HCT116 (cell line): ENCODE data around the gene PRDX3. TPM values are rescaled to one million over a fixed set of nuclear protein-coding genes. Genes with fewer than 3 reads are reported as not detected.

Experiments
- ATAC-seq: fragments of 200-7000 bp; cut with Tn5 transposase; 2 replicates; pipeline ENCODE4 v1.9.1; 2020; ENCODE audit warnings: mild to moderate bottlenecking, moderate library complexity
- BruUV-seq: library from RNA; stranded (reverse); fragments of 400-500 nt; replicated peaks from 2 replicates; lab custom pipeline; 2021; lab: Mats Ljungman, UMichigan
- CTCF ChIA-PET: fragments of 300-600 bp; sonication (Branson Sonifier 250); formaldehyde crosslinking; loops from one replicate; lab custom pipeline; 2021; ENCODE audit warnings: antibody characterized with exemption; lab: Charles Lee
- POLR2A ChIA-PET: fragments of 300-600, 350-600 bp; sonication (Branson Sonifier 250); formaldehyde crosslinking; loops from one replicate; lab custom pipeline; 2021; ENCODE audit warnings: antibody characterized with exemption; lab: Charles Lee
- RAD21 ChIA-PET, 2 experiments: fragments of 300-600 bp; sonication (Branson Sonifier 250); formaldehyde crosslinking; loops; one replicate each; lab custom pipeline; 2023; ENCODE audit warnings: low total read pairs in 2 of 2; ENCODE audit not compliant: uncharacterized antibody in 2 of 2, unreplicated experiment in 2 of 2, low non-redundant PET in 1 of 2; lab: Charles Lee
- DNase-seq: peaks from one replicate; pipeline ENCODE4 v3.0.0-alpha.2; 2010; ENCODE audit warnings: low read depth, low spot score
- H2AFZ ChIP-seq: fragments of 200-600 bp; shearing (Covaris generic), sonication (generic); 2 replicates; pipeline ENCODE4 v1.6.1; 2017; ENCODE audit warnings: low read depth, mixed run types, mixed read lengths, antibody characterized with exemption, low read length; ENCODE audit not compliant: poor library complexity, severe bottlenecking
- H3K27ac ChIP-seq: 2 replicates; pipeline ENCODE4 v1.5.1; 2012; ENCODE audit warnings: low read depth, low read length
- H3K27me3 ChIP-seq: fragments of 200-600 bp; sonication (generic); 2 replicates; pipeline ENCODE4 v1.6.1; 2016; ENCODE audit warnings: mixed run types, low read length, mixed read lengths; ENCODE audit not compliant: insufficient read depth
- H3K36me3 ChIP-seq, 2 experiments: fragments of 200-500 bp in 1 of 2; fragments of 200-600 bp in 1 of 2; sonication (Bioruptor generic) in 1 of 2; sonication (generic) in 1 of 2; 2 replicates each; pipeline versions ENCODE4 v1.5.1 to v1.6.1; 2014 to 2016; ENCODE audit warnings: low read length in 2 of 2, inconsistent platforms in 1 of 2, mixed read lengths in 1 of 2, mixed run types in 1 of 2; ENCODE audit not compliant: insufficient read depth in 2 of 2, control insufficient read depth in 1 of 2
- H3K4me1 ChIP-seq, 2 experiments: fragments of 200-600 bp in 1 of 2; sonication (generic) in 1 of 2; 2 replicates each; pipeline versions ENCODE4 v1.5.1 to v1.6.1; 2012 to 2017; ENCODE audit warnings: low read length in 2 of 2, inconsistent platforms in 1 of 2, mild to moderate bottlenecking in 1 of 2, mixed read lengths in 1 of 2, mixed run types in 1 of 2, moderate library complexity in 1 of 2; ENCODE audit not compliant: insufficient read depth in 2 of 2, control insufficient read depth in 1 of 2
- H3K4me2 ChIP-seq: fragments of 200-600 bp; sonication (generic); 2 replicates; pipeline ENCODE4 v1.6.1; 2017; ENCODE audit warnings: mixed run types, low read length, mixed read lengths
- H3K4me3 ChIP-seq, 2 experiments: fragments of 200-600 bp in 1 of 2; sonication (generic) in 1 of 2; replicated peaks in 1 of 2; 2 replicates each; pipeline ENCODE4 v1.5.1; 2011 to 2016; ENCODE audit warnings: low read length in 2 of 2, control low read depth in 1 of 2, low read depth in 1 of 2, mild to moderate bottlenecking in 1 of 2, mixed read lengths in 1 of 2, mixed run types in 1 of 2
- H3K79me2 ChIP-seq: fragments of 200-600 bp; sonication (generic); 2 replicates; pipeline ENCODE4 v1.6.1; 2017; ENCODE audit warnings: mild to moderate bottlenecking, mixed run types, low read length, moderate library complexity, mixed read lengths; ENCODE audit not compliant: insufficient read depth
- H3K9ac ChIP-seq: fragments of 200-600 bp; sonication (generic); 2 replicates; pipeline ENCODE4 v1.6.1; 2016; ENCODE audit warnings: low read length, mixed read lengths
- H3K9me2 ChIP-seq: fragments of 200-600 bp; sonication (generic), shearing (Covaris generic); 2 replicates; pipeline ENCODE4 v1.6.1; 2017; ENCODE audit warnings: mixed run types, mild to moderate bottlenecking, moderate library complexity; ENCODE audit not compliant: insufficient read depth
- H3K9me3 ChIP-seq, 2 experiments: fragments of 200-500 bp in 1 of 2; fragments of 200-600 bp in 1 of 2; sonication (Bioruptor generic) in 1 of 2; sonication (generic) in 1 of 2; 2 replicates each; pipeline ENCODE4 v1.6.1; 2014 to 2017; ENCODE audit warnings: low read length in 2 of 2, mixed read lengths in 2 of 2, inconsistent platforms in 1 of 2, low read depth in 1 of 2, mild to moderate bottlenecking in 1 of 2, mixed run types in 1 of 2, moderate library complexity in 1 of 2; ENCODE audit not compliant: control insufficient read depth in 1 of 2, insufficient read depth in 1 of 2
- H4K20me1 ChIP-seq: fragments of 200-600 bp; sonication (generic), shearing (Covaris generic); 2 replicates; pipeline ENCODE4 v1.6.1; 2017; ENCODE audit warnings: mixed run types, mild to moderate bottlenecking, moderate library complexity; ENCODE audit not compliant: insufficient read depth
- CEBPB ChIP-seq: IDR thresholded peaks from 2 replicates; pipeline ENCODE4 v1.6.1; 2012; ENCODE audit warnings: low read depth
- EGR1 ChIP-seq: IDR thresholded peaks from 2 replicates; pipeline ENCODE4 v1.6.1; 2012; ENCODE audit warnings: low read depth
- EZH2 ChIP-seq: fragments of 200-600 bp; sonication (generic); IDR thresholded peaks from 2 replicates; pipeline ENCODE4 v1.6.1; 2017; ENCODE audit warnings: antibody characterized with exemption, mixed run types
- EZH2phosphoT487 ChIP-seq: fragments of 200-600 bp; IDR thresholded peaks from 2 replicates; pipeline ENCODE4 v1.6.1; 2018; ENCODE audit warnings: antibody characterized with exemption, borderline replicate concordance
- FOSL1 ChIP-seq: IDR thresholded peaks from 2 replicates; pipeline ENCODE4 v1.6.1; 2012; ENCODE audit warnings: low read depth
- JUND ChIP-seq: IDR thresholded peaks from 2 replicates; pipeline ENCODE4 v1.6.1; 2012
- POLR2A ChIP-seq: IDR thresholded peaks from 2 replicates; pipeline ENCODE4 v1.7.0; 2011; ENCODE audit warnings: borderline replicate concordance; ENCODE audit not compliant: insufficient read depth, insufficient read length; ENCODE audit errors: extremely low read depth
- POLR2AphosphoS5 ChIP-seq: IDR thresholded peaks from 2 replicates; pipeline ENCODE4 v1.6.1; 2011; ENCODE audit warnings: mild to moderate bottlenecking, low read depth, low read length, moderate library complexity
- RAD21 ChIP-seq: IDR thresholded peaks from 2 replicates; pipeline ENCODE4 v1.6.1; 2012; ENCODE audit warnings: low read depth, mild to moderate bottlenecking
- SIN3A ChIP-seq: IDR thresholded peaks from 2 replicates; pipeline ENCODE4 v1.6.1; 2012; ENCODE audit warnings: low read depth
- SP1 ChIP-seq: IDR thresholded peaks from 2 replicates; pipeline ENCODE4 v1.6.1; 2012; ENCODE audit warnings: low read depth
- TCF7L2 ChIP-seq: IDR thresholded peaks from 2 replicates; pipeline ENCODE4 v1.7.0; 2011; ENCODE audit warnings: borderline replicate concordance, inconsistent platforms; ENCODE audit not compliant: insufficient read depth, insufficient read length; ENCODE audit errors: extremely low read depth
- YY1 ChIP-seq: IDR thresholded peaks from 2 replicates; pipeline ENCODE4 v1.6.1; 2011; ENCODE audit warnings: low read length, low read depth, moderate library complexity, mild to moderate bottlenecking; ENCODE audit not compliant: insufficient replicate concordance; ENCODE audit errors: extremely low read depth
- ZFX ChIP-seq: fragments of 450-650 bp; IDR thresholded peaks from 2 replicates; pipeline ENCODE4 v1.6.1; 2017
- intact Hi-C: fragments of 100-400 bp; cut with micrococcal nuclease; formaldehyde crosslinking; loops from 2 replicates; pipeline ENCODE4 v1.10.0; 2022
- total RNA-seq: library from RNA; stranded (reverse); gene quantifications from one replicate; pipeline ENCODE4 v1.2.1, GENCODE V29; 2021; ENCODE audit not compliant: unreplicated experiment
- TF ChIP-seq, protein P1 (sequence below): IDR thresholded peaks from 2 replicates; pipeline ENCODE4 v1.6.1; 2012; ENCODE audit warnings: low read depth
- TF ChIP-seq, protein P2 (sequence below): IDR thresholded peaks from 2 replicates; pipeline ENCODE4 v1.6.1; 2012
- TF ChIP-seq, protein P3 (sequence below): IDR thresholded peaks from 2 replicates; pipeline ENCODE4 v1.6.1; 2012
- TF ChIP-seq, protein P4 (sequence below): IDR thresholded peaks from 2 replicates; pipeline ENCODE4 v1.6.1; 2011; ENCODE audit warnings: mild to moderate bottlenecking, low read length, moderate library complexity; ENCODE audit not compliant: insufficient replicate concordance; ENCODE audit errors: extremely low read depth

PRDX3 gene
- total RNA-seq, 1 experiment from 2014 or later, result 281 TPM

DNA sequence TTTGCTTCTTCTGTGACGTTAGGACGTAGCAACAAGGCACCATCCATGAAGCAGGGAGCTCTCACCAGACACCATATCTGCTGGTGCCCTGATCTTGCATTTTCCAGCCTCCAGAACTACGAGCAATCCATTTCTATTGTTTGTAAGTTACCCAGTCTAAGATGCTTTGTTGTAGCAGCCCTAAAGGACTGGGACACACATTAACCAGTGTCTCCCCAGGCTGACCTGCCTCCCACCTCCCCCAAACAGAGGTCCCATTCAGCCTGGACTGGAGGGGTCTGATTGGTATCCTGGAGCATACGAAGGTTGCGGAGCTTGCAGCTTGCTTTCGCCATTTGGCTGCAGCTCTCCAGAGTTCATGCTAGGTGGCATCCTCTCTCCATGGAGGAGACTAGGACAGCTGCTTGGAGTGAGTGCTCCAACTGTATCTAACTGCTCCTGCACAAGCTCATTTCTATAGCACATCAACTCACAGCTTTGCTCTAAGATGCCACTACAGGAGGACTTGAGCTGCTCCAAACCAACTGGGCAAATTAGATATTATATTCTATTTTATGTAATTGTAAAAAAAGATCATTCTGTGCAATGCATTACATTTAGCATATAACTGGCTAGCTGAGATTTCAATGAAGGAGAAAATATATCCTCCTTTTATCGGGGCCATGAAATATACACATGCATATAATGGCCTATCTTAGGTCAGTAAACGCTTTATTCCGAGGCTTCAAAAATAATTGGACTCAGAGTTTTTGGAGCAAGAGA lies 20.8 kb upstream of the PRDX3 start:
- Histone ChIP-seq H2AFZ (no peak overlapping the region), H3K9me3 (no peaks in the 10 kb centered on the region), H3K79me2 (no peaks in the 10 kb centered on the region), H3K36me3 (no peaks in the 10 kb centered on the region), H3K9me2 (no peaks in the 10 kb centered on the region), H3K4me1 (peaks cover 0 to 21% of the 10 kb centered on the region in 2 experiments; a peak in 2 of 4 replicates), H3K4me3 (no peak overlapping the region), H3K9ac (no peak overlapping the region), H4K20me1 (no peaks in the 10 kb centered on the region), H3K27ac (no peak overlapping the region), H3K4me2 (peak overlapping the region; percentile 20; the same call in 1 of the 2 replicates), H3K27me3 (no peaks in the 10 kb centered on the region)
- intact Hi-C loops, result loop anchor here (1.0 to 10.0 kb wide), 7 partner anchors 218 to 655 kb away; partner anchors contain the start of gene RGS10
- peak; percentile 92 for ATAC-seq
- ChIA-PET CTCF (interaction anchor here (0.6 to 3.9 kb wide), 41 partner anchors 7 to 1138 kb away, joined by 3 to 70 read pairs (median 5); partner anchors contain the start of genes GRK5 and RGS10), POLR2A (interaction anchor here (1.1 to 1.5 kb wide), 2 partner anchors 10 to 290 kb away, joined by 4 read pairs; no protein-coding TSS in a partner anchor), RAD21 (interaction anchor here (0.7 to 2.9 kb wide), 26 partner anchors 9 to 632 kb away, joined by 3 to 27 read pairs (median 5); partner anchors contain the start of gene RGS10 (in 2 of the 2))
- DNase-seq, result peak; percentile 77
- BruUV-seq, result no TSS peak
- TF ChIP-seq EZH2 (no peak), EGR1 (no peak), RAD21 (peak; percentile 99), YY1 (peak; percentile 62), EZH2phosphoT487 (no peak), SIN3A (no peak), POLR2A (no peak), TCF7L2 (no peak), ZFX (no peak), JUND (no peak), CEBPB (no peak), POLR2AphosphoS5 (no peak), SP1 (no peak), FOSL1 (no peak)
- TF ChIP-seq, protein P1, sequence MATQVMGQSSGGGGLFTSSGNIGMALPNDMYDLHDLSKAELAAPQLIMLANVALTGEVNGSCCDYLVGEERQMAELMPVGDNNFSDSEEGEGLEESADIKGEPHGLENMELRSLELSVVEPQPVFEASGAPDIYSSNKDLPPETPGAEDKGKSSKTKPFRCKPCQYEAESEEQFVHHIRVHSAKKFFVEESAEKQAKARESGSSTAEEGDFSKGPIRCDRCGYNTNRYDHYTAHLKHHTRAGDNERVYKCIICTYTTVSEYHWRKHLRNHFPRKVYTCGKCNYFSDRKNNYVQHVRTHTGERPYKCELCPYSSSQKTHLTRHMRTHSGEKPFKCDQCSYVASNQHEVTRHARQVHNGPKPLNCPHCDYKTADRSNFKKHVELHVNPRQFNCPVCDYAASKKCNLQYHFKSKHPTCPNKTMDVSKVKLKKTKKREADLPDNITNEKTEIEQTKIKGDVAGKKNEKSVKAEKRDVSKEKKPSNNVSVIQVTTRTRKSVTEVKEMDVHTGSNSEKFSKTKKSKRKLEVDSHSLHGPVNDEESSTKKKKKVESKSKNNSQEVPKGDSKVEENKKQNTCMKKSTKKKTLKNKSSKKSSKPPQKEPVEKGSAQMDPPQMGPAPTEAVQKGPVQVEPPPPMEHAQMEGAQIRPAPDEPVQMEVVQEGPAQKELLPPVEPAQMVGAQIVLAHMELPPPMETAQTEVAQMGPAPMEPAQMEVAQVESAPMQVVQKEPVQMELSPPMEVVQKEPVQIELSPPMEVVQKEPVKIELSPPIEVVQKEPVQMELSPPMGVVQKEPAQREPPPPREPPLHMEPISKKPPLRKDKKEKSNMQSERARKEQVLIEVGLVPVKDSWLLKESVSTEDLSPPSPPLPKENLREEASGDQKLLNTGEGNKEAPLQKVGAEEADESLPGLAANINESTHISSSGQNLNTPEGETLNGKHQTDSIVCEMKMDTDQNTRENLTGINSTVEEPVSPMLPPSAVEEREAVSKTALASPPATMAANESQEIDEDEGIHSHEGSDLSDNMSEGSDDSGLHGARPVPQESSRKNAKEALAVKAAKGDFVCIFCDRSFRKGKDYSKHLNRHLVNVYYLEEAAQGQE, result no peak
- TF ChIP-seq, protein P2, sequence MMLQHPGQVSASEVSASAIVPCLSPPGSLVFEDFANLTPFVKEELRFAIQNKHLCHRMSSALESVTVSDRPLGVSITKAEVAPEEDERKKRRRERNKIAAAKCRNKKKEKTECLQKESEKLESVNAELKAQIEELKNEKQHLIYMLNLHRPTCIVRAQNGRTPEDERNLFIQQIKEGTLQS, result no peak
- TF ChIP-seq, protein P3, sequence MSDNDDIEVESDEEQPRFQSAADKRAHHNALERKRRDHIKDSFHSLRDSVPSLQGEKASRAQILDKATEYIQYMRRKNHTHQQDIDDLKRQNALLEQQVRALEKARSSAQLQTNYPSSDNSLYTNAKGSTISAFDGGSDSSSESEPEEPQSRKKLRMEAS, result no peak
- TF ChIP-seq, protein P4, sequence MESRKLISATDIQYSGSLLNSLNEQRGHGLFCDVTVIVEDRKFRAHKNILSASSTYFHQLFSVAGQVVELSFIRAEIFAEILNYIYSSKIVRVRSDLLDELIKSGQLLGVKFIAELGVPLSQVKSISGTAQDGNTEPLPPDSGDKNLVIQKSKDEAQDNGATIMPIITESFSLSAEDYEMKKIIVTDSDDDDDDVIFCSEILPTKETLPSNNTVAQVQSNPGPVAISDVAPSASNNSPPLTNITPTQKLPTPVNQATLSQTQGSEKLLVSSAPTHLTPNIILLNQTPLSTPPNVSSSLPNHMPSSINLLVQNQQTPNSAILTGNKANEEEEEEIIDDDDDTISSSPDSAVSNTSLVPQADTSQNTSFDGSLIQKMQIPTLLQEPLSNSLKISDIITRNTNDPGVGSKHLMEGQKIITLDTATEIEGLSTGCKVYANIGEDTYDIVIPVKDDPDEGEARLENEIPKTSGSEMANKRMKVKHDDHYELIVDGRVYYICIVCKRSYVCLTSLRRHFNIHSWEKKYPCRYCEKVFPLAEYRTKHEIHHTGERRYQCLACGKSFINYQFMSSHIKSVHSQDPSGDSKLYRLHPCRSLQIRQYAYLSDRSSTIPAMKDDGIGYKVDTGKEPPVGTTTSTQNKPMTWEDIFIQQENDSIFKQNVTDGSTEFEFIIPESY, result no peak
